ENCODE data around the gene NFKBIZ.

The NFKBIZ gene

DNA sequence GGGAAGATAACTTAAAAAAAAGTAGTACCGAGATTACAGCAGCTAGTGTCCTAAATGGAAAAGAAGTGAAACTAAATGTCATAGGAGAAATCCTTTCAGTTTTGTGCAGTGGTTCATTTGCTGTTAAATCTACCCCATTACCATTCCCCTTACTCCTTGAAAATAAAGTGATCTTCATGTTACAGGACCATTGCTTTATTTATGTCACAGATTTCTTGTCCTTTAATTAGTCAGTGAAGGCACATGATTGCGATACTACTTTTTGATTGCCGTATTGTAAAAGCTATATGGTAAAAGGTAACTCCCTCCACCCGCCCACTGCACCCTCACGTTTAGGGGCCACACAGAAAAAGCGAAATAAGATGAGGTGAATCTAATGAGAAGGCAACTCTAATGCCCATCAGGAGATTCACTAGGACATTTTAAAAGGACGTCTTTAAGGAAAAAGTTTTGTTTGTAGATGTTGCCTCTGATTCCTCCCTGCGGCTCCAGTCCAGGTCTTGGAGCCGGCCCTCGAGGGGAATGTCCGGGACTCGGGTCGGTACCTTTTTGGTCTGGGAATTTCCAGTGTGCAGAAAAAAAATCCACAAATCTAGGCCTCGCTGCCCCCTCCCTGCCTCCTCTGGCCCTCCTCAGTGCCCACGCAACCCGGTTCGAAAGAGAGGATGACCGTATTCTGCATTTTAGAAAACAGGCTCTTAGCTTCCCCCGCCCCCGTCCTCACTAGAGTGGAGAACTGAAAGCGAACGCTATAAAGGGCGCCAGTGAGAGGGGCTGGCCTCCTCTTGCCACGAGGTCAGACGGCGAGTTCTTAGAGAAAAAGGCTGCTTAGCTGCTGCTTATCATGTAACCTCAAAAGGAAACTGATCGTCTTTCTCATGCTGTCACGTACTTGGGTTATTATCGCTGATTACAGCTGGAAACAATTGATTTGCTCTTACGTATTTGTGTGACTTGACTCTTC is 21.8 kb upstream of the NFKBIZ start:
- DNase-seq, result peak; percentile 72

DNA sequence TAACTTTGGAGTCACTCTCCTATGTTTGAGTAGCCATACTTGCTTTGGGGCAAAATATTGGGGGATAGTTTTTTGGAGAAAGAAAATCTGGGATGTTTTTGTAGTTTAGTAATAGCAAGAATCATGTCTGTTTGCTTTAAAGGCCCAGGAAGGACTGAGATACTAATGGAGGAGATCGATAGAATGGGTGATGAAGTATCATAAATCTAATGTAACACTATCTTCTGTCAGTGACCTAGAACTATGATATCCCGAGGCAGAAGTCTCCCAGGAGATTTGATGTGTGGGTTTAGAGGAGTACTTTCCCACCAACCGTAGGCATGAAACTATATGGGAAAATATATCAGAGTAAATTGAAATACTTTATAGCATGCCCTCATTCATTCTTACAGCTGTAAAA is 21.0 kb upstream of the NFKBIZ start:
- no peak for DNase-seq

DNA sequence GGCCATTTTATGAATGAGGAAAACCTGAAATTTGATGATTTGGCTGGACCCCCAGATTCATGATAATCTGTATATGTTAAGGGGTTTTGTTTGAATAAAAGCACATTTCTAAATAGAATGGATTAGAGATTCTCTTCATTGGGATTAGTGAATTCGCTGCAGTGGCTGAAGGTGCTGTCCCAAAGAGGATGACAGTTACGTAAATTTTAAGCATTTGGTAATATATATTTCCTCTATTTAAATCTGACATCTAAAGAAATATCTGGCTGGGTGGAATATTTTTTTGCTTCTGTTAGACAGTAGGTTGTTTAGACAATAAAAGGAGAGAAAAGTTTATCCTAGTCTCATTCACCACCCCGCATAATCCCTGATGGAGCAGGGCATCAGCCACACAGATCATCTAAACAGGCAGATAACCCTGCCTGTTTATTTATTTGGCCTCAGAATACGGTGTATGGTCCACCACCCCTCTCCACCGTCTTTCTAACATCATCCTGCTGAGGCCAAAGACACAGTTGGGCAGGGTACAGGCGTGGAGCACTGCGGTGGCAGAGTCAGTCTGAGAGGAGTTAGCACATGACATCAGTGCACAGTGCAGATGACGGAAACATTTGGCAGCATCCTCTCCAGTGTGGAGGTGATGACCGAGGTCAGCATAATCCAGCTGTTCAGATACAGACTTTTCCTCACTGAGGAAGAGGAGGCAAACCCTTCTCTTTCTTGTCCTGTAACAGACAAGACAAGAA is 20.4 kb upstream of the NFKBIZ start:
- DNase-seq, result peak; percentile 31

DNA sequence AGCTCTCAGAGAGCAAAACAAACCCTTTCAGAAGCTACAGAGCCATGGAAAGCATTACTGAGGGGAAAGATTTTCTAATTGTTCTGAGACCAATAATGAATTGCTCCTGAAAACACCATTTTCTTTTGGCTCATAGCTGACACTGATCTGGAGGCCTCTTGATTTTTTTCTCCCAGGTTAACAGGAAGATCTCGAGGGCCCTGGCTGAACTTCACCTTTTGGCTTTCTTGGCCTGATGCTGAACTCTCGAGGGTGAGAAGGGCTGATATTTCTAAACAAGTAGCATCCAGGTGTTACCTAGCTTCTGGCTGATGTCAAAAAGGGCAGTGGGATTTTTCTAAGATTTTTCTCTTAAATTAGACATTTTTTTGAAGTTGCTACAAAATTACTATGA is 19.9 kb upstream of the NFKBIZ start:
- no peak for DNase-seq

DNA sequence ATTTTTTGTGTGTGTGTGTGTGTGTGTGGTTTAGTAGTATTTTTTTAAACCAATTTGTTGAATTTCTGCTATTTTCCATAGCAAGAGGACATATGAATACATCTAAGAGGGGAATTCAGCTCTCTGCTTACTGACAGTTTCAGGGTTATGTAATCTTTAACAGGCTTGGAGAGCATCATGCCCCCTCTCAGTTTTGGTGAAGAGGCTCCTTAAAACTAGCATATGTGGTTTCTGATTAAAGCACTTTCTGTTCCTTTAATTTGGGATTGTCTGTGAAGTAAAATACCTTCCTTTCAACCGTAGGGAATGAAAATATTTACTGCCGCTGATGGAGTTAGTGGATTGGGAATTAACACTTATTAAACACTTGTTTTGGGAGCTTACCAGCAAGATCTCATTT is 19.4 kb upstream of the NFKBIZ start:
- no peak for DNase-seq

DNA sequence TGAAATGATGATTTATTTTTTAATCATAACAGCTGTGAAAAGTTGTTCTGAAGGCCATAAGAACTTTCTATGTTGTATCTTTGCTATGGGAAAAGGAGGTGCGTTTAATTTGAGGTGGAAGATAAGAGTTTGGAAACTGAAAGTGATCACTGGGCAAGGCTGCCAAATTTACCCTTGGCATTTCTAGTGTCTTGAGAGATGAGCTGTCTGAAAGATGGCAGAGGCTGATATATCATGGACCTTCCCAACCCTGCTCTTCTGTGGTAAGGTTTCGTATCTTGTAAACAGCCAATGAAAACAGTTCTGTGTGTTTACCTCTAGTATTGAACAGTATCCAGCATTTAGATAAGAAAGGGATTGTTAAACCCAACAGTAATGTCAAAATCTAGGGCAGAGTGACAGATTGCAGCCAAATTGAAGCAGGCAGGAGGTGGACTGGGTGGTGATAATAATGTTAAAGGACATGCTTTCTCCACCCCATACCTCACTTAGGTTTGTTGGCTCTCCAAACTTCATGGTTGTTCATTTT is 15.8 kb upstream of the NFKBIZ start:
- DNase-seq, result no peak

DNA sequence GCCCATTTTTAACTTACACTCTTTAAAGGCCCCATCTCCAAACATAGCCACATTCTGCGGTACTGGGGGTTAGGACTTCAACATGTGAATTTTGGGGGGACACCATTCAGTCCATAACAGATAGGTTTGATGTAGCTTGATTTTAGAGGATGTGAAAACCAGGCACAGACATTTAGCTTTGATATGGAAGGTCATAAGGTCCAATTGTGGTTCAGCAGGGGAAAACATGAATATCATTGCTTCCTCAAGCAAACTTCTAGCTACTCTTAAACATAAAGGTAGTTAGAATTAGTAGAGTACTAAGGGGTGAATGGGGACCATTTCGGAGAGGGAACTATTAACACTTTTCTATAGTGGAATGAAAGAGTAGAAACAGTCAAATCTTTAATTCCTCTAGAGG is 13.6 kb upstream of the NFKBIZ start:
- no peak for DNase-seq

DNA sequence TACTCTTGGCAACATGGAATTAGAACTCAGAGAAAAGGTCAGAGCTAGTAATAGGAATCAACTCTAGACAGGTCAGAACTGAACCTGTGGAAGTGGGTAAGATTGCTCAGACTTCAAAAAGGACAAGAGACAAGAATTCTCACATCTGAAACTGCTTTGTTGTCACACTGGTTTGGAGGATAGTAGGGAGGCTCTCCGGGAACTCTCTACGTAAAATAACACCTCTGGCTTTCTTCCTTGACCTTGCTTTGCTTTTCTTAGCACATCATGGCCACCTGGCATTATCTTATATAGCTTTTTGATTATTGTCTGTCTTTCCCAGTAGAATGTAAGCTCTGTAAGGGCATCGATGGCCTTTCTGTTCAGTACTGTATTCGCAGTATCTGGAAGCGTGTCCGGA is 13.2 kb upstream of the NFKBIZ start:
- DNase-seq, result no peak

DNA sequence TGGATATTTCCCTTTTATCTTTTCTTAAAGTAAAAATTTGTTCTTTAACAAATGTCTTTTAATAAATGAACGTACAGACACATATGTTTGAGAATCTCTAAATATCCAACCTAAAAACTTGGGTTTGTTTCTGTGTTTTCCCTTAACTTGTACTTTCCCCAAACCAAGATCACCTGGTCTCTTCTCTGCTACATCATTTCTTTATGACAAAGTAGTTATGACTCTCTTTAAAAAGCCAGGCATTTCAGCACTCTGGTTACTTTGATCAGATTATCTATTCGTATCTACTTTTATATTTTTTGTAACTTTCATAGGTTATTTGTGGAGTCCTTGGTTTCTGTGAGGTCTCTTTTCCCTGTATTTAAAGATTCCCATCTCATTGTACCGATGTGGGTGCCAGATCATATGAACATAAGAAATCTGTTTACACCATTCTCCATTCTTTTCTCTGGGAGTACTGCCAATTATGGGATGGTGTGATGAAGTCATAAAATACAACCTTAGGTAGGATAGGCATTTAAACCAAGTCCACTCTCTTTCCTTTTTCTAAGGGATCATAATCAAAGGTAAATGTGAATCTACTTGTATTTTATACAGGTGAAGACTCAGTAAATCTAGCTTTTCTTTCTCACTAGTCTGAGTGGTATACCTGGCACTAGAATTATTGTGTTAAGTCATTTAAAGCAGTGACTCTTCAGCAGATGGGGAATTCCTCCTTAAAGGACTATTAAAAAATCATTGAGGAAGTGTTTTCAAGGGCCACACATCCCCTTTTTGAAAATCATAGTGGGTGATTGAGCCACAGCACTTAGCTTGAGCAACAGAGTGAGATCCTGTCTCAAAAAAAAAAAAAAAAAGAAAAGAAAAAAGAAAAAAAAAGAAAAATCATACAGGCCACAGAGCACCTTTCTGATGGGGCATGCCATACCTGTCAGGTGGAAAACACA is 12.4 kb upstream of the NFKBIZ start:
- no peak for DNase-seq

DNA sequence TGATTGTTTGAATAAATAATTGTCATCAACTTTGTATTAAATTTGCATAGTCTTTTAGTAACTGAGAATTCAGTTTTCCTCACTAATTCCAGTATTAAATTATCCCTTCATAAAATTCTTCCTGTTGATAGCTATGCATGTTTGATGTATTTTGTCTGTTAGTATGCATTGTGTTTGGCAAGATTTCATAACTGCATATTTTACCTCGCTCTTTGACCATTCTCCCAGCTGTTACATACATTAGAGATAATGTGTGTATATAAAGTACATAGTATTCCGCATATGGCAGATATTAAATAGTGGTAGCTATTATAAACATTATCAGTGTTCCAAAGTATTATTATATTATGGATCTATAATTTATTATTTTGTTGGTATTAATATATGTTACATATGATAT is 10.6 kb upstream of the NFKBIZ start:
- DNase-seq, result no peak

DNA sequence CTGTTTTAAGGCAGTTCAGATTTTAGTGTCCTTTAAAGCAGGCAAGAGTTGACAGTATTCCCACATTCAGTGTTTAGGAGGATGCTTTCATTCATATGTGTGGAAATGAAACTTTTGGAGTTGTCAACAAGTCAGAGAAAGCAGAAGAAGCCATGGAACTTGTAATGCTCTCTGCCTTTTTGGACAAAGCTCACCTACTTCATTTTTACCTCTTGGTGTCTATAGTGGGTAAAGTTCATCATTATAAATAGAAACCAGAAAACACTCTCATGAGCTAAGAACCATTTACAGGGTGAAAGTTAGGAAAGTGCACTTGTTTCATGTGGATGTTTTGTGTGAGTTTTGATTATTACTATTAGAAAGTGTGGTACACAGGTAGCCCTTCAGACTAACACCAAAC is 9.2 kb upstream of the NFKBIZ start:
- DNase-seq, result no peak

DNA sequence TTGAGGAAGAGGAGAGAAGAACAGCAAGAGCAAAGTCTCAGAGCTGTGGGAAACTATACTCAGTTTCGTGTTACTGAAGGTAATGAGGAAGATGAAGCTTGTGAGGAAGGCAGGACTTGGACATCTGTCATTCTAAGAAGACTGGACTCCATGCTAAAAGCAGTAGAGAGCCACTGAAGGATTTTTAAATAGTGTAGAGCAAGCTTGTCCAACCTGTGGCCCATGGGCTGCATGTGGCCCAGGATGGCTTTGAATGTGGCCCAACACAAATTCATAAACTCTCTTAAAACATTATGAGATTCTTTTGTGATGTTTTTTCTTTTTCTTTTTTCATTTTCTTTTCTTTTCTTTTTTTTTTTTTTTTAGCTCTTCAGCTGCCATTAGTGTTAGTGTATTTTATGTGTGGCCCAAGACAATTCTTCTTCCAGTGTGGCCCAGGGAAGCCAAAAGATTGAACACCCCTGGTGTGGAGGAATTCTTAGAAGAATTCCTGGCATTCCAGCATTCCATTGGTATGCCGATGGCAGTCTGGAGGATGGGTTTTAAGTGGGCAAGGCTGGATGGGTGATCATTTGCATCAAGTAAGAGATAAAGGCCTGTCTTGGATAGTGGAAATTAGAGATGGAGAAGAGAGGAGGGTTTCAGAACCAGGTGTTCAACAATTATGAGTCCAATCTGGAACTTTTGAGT is 6.9 kb upstream of the NFKBIZ start:
- no peak for DNase-seq

DNA sequence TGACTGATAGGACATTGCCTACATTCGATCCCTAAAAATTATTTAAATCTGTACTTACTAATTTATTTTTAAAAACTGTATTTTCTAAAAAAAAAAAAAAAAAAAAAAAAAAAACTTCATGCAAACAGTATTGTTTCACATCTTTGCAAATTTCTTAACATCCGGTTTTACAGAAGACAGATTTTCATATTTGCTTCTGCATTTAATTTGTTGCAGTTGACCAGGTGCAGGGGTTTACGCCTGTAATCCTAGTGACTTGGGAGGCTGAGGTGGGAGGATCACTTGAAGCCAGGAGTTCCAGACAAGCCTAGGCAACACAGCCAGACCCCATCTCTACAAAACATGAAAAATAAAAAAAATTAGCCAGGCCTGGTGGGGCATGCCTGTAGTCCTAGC is 6.4 kb upstream of the NFKBIZ start:
- DNase-seq, result no peak

DNA sequence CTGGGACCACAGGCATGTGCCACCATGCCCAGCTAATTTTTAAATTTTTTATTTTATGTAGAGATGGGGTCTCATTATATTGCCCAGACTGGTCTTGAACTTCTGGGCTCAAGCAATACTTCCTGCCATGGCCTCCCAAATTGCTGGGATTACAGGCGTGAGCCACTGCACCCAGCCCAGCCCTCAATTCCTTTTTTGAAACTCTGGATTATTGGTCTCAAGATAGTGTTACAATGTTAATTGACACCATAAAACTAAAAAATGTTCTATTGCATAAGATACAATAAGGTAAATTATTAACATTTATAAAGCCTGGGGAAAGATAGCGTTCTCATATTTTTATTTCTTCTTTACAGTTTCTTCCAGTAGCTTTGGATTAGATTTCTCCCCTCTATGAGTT is 3.9 kb upstream of the NFKBIZ start:
- DNase-seq, result no peak

DNA sequence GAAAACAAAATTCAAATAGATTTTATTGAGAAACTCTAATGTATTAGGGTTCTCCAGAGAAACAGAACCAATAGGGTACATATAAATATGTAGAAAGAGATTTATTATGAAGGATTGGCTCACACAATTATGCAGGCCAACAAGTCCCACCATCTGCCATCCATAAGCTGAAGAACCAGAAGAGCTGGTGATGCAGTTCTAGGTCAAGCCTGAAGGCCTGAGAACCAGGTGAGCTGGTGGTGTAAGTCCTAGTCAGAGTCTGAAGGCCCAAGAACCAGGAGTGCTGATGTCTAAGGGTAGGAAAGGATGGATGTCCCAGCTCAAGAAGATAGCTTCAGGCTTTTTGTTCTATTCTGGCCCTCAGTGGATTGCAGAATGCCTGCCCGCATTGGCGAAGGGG is 2.6 kb upstream of the NFKBIZ start:
- no peak for DNase-seq

DNA sequence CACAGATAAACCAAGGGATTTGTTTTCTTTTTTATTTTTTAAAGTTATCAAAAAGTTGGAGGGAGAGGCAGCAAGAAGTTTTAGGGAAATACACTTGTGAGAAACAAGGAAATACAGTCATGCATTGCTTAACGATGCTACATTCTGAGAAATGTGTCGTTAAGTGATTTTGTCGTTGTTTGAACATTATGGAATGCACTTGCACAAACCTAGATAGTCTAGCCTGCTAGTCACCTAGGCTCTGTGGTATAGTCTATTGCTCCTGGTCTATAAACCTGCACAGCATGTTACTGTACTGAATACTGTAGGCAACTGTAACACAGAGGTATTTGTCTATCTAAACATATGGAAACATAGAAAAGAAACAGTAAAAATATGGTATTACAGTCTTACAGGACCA is 2.0 kb upstream of the NFKBIZ start:
- no peak for DNase-seq

DNA sequence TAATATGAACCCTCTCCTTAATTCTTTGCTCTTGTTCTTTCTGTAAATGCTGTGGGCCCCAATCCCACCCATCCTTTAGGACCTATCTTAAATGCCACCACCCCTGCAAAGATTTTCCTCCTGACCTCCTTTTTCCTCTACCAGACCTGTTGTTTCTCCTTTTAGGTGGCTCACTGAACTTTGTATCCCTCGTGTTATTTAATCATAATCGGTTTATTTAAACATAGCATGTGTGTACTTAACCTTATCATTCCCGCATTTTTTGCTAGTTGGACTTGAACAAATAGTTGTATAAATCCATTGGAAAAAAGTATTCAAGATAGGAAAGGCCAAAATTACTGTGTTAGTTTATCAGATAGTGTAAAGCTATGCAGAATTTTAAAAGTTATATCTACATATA is 988 bp upstream of the NFKBIZ start:
- DNase-seq, result no peak

DNA sequence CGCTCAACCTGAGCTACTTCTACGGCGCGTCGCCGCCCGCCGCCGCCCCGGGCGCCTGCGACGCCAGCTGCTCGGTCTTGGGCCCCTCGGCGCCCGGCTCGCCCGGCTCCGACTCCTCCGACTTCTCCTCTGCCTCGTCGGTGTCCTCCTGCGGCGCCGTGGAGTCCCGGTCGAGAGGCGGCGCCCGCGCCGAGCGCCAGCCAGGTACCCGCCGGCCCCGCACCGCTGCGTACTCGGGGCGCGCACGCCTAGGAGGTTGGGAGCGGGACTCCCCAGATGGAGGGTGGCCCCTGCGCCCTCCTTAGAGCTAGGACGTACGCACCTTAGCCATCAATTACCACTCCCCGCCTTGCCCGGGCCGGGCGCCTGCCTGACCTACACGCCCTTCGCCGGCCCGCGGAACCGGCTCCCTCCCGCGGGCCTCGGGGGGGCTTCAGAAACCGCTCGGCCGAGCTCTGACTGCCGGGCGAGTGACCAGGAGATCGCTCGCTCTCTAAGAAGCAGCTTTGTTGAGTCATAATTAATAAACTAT is 466 bp downstream of the NFKBIZ start:
- peak; percentile 57 for DNase-seq

DNA sequence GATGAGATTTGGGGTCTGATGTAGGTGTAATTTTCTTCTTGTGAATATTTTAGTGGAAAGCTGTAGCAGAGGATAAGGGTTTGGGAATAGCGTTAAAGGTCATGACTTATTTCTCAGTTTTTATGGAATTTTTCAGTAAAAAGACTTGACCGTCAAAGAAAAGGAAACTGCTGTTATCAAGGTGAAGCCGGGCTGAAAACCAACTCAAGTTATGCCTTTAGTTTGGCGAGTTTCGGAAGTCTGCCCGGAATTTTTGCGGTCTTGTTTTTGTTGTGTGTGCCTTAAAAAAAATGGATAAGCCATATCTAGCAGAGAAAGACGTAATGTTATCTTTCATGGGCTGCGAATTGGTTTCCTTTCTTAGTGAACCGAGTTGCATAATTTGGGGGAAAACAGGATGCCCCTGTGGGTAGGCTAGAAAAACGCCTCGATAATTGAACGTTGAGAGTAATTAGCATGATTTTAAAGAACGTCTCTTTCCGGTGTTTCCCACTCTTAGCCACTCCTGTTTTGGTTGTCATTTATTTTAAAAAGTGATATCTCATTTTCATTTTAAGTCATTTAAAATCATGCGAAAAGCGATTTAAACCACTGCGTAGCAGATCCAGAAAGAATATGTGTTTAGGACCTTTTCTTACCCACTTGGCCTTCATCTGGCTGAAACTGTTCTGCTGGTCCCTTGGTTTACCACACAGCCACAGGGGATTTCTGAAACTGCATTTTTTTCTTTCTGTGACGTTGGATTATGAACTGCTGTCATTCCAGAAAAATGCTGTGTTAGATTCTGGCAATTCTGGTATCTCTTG is 1.1 kb downstream of the NFKBIZ start:
- DNase-seq, result no peak

DNA sequence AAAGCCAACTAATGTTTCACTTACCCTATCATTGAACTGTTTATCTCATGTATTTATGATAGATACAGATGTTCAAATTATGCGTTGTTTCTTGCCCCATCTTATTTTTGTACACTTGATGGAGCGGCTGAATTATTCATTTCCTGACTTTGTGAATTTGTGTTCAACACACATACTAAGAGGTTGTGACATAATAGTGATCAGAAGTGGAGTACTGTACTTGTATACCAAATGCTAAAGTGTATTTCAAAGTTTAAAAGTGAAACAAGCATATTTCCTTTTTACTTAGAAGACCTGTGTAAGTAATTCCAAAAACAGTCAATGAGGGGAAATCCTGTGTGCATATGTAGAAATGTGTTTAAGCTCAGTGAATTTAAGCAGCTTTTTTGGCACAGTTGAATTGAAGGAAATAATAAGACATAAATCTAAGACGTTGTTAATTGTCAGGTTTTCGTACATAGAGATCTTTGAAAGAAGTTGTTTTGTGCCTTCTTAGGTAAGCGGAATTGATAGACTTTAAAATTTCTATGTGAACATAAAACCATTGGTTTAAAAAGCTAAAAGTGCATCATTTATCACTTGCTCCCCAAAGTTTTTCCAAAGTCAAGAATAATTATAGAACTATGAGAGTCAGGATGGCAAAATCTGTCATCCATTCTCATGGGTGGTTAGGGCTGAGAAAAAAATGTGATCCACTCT is 1.9 kb downstream of the NFKBIZ start:
- DNase-seq, result no peak
